A172 (cell line): Measurements from ENCODE around the gene CT45A2. TPM values are rescaled to one million over a fixed set of nuclear protein-coding genes. Genes with fewer than 3 reads are reported as not detected.
"Not testable (repeated sequence)": the region's sequence is repeated elsewhere in the genome, so short reads cannot be mapped to it uniquely, and the experiment has no call there.

ENCODE experiments used
- DNase-seq: peaks from one replicate; pipeline ENCODE4 v3.0.0-alpha.2; 2015; ENCODE audit warnings: low spot score
- total RNA-seq: library from RNA; depleted of rRNA; stranded (reverse); fragments of >200 nt; shearing (Covaris generic); gene quantifications from 2 replicates; pipeline ENCODE4 v1.2.3, GENCODE V29; 2014; rRNA removed

Gene CT45A2
- total RNA-seq = not detected in 2 replicates

- DNase-seq = not testable (repeated sequence)
These were observed at the start of gene CT45A2 for GRCh38 chrX:135819912-135820311. TSS of gene CT45A2 (minus strand) at chrX:135820012. CDS start at chrX:135816265, 3,747 bp downstream.

GRCh38 chrX:135854438-135854837, 34.6 kb upstream of the CT45A2 start, which contains the start of gene CT45A8:
TSS of gene CT45A8 (minus strand) at chrX:135854538. CDS start at chrX:135850783, 3,755 bp downstream.
- DNase-seq = not testable (repeated sequence)

- not testable (repeated sequence) for DNase-seq
These were observed 17.4 kb upstream of the CT45A2 start, which contains the start of gene CT45A7 for GRCh38 chrX:135837180-135837579. TSS of gene CT45A7 (minus strand) at chrX:135837280. CDS start at chrX:135833533, 3,747 bp downstream.

DNA sequence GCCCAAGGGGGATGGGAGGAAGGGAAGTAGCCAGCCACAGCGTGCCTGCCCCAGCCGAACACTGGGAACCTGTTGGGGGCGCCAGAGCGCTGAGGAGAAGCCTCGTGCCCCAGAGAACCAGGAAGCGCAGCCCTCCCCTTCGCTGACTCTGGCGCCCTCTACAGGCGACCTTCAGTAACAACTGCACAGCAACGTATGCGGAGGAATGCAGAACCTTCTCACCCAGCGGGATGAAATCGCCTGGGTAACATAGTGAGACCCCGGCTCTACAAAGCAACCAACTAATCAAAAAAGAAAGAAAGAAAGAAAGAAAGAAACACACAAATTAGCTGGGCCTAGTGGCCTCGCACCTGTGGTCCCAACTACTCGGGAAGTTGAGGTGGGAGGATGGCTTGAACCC, 17.1 kb downstream of the CT45A2 start, which contains the start of gene CT45A6:
TSS of gene CT45A6 (minus strand) at position 101 of the 400 bp plus-strand sequence. CDS start 3,794 bp downstream, outside the sequence.
- DNase-seq = not testable (repeated sequence)

DNA sequence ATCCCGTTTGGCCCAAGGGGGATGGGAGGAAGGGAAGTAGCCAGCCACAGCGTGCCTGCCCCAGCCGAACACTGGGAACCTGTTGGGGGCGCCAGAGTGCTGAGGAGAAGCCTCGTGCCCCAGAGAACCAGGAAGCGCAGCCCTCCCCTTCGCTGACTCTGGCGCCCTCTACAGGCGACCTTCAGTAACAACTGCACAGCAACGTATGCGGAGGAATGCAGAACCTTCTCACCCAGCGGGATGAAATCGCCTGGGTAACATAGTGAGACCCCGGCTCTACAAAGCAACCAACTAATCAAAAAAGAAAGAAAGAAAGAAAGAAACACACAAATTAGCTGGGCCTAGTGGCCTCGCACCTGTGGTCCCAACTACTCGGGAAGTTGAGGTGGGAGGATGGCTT, 34.4 kb downstream of the CT45A2 start, which contains the start of gene CT45A5:
TSS of gene CT45A5 (minus strand) at position 101 of the 400 bp plus-strand sequence. CDS start 3,774 bp downstream, outside the sequence.
- DNase-seq = not testable (repeated sequence)

- not testable (repeated sequence) for DNase-seq
These were observed 51.7 kb downstream of the CT45A2 start, which contains the start of gene CT45A3 for GRCh38 chrX:135768091-135768490. TSS of gene CT45A3 (minus strand) at chrX:135768191. CDS start at chrX:135764444, 3,747 bp downstream.

Other genes starting within 250 kb of the CT45A2 start
- gene CT45A1, start 106.4 kb downstream of the CT45A2 start, total RNA-seq = not detected in 2 replicates
- gene CT45A3, start 51.8 kb downstream of the CT45A2 start, total RNA-seq = not detected in 2 replicates
- gene CT45A5, start 34.5 kb downstream of the CT45A2 start, total RNA-seq = not detected in 2 replicates
- not detected in 2 replicates for gene CT45A6, start 17.2 kb downstream of the CT45A2 start, total RNA-seq
- gene CT45A7, start 17.3 kb upstream of the CT45A2 start, total RNA-seq = not detected in 2 replicates
- not detected in 2 replicates for gene CT45A8, start 34.5 kb upstream of the CT45A2 start, total RNA-seq
- not detected in 2 replicates for gene CT45A9, start 51.8 kb upstream of the CT45A2 start, total RNA-seq
- not detected in 2 replicates for gene CT45A10, start 73.4 kb upstream of the CT45A2 start, total RNA-seq
- gene SAGE1, start 73.7 kb upstream of the CT45A2 start, total RNA-seq = not detected in 2 replicates
- gene MMGT1, start 154.0 kb upstream of the CT45A2 start, total RNA-seq = 9.5 and 11.3 TPM in 2 replicates
- 6.8 and 12.2 TPM in 2 replicates for gene SLC9A6, start 165.4 kb upstream of the CT45A2 start, total RNA-seq